ENCODE data around the gene TIE1. TPM values are rescaled to one million over a fixed set of nuclear protein-coding genes. Genes with fewer than 3 reads are reported as not detected.

The TIE1 gene
- polyA plus RNA-seq, 2 donors, result 4.2 to 4.7 TPM

- WGBS, 2 donors, result 94 to 97% methylated on average over 1 of the region's 1 CpG
- no peaks in the 10 kb centered on the region for H3K27me3 ChIP-seq (ENCODE audit: control insufficient read depth in 1 of 2, insufficient read depth in 2 of 2, low read length in 2 of 2)
- no peak overlapping the region for H3K4me3 ChIP-seq (ENCODE audit: low read depth in 1 of 2, low read length in 2 of 2)
- peaks cover 2 to 3% of the 10 kb centered on the region in 2 donors for H3K9me3 ChIP-seq (ENCODE audit: control insufficient read depth in 2 of 2, insufficient read depth in 1 of 2, low read depth in 1 of 2, low read length in 1 of 2)
- H3K4me1 ChIP-seq (ENCODE audit: control insufficient read depth in 2 of 2, insufficient read depth in 2 of 2, low read length in 1 of 2), result peaks cover 3 to 4% of the 10 kb centered on the region in 2 donors
- H3K36me3 ChIP-seq (ENCODE audit: control insufficient read depth in 2 of 2, insufficient read depth in 2 of 2, low read length in 1 of 2), result no peaks in the 10 kb centered on the region
- no peak overlapping the region for H3K27ac ChIP-seq (ENCODE audit: low read depth in 2 of 2, low read length in 1 of 2)
Observed at GRCh38 chr1:43327549-43328292, 26.9 kb downstream of the TIE1 start.

GRCh38 chr1:43329995-43330751 lies 29.4 kb downstream of the TIE1 start:
- H3K4me1 ChIP-seq (ENCODE audit: control insufficient read depth in 2 of 2, insufficient read depth in 2 of 2, low read length in 1 of 2), result peaks cover 3 to 4% of the 10 kb centered on the region in 2 donors

GRCh38 chr1:43331688-43332087 lies 30.9 kb downstream of the TIE1 start:
- H3K36me3 ChIP-seq (ENCODE audit: control insufficient read depth in 2 of 2, insufficient read depth in 2 of 2, low read length in 1 of 2), result no peaks in the 10 kb centered on the region
- H3K27ac ChIP-seq (ENCODE audit: low read depth in 2 of 2, low read length in 1 of 2), result no peak overlapping the region
- peaks cover 2 to 3% of the 10 kb centered on the region in 2 donors for H3K9me3 ChIP-seq (ENCODE audit: control insufficient read depth in 2 of 2, insufficient read depth in 1 of 2, low read depth in 1 of 2, low read length in 1 of 2)
- H3K4me1 ChIP-seq (ENCODE audit: control insufficient read depth in 2 of 2, insufficient read depth in 2 of 2, low read length in 1 of 2), result peaks cover 3 to 4% of the 10 kb centered on the region in 2 donors
- H3K27me3 ChIP-seq (ENCODE audit: control insufficient read depth in 1 of 2, insufficient read depth in 2 of 2, low read length in 2 of 2), result no peaks in the 10 kb centered on the region
- WGBS, 2 donors, result 90 to 96% methylated on average over 5 of the region's 5 CpGs
- no peak overlapping the region for H3K4me3 ChIP-seq (ENCODE audit: low read depth in 1 of 2, low read length in 2 of 2)

More at GRCh38 chr1:43329995-43330751, 29.4 kb downstream of the TIE1 start:
- WGBS, 2 donors, result 45 to 48% methylated on average over 6 of the region's 6 CpGs
- Histone ChIP-seq H3K27me3 (ENCODE audit: control insufficient read depth in 1 of 2, insufficient read depth in 2 of 2, low read length in 2 of 2) (no peaks in the 10 kb centered on the region), H3K36me3 (ENCODE audit: control insufficient read depth in 2 of 2, insufficient read depth in 2 of 2, low read length in 1 of 2) (no peaks in the 10 kb centered on the region), H3K4me3 (ENCODE audit: low read depth in 1 of 2, low read length in 2 of 2) (no peak overlapping the region), H3K9me3 (ENCODE audit: control insufficient read depth in 2 of 2, insufficient read depth in 1 of 2, low read depth in 1 of 2, low read length in 1 of 2) (peaks cover 2 to 3% of the 10 kb centered on the region in 2 donors), H3K27ac (ENCODE audit: low read depth in 2 of 2, low read length in 1 of 2) (peak overlapping the region in 1 of 2 donors; percentile 55)

GRCh38 chr1:43334453-43335205 lies 33.8 kb downstream of the TIE1 start:
- Histone ChIP-seq H3K4me1 (ENCODE audit: control insufficient read depth in 2 of 2, insufficient read depth in 2 of 2, low read length in 1 of 2) (peaks cover 3 to 4% of the 10 kb centered on the region in 2 donors), H3K27me3 (ENCODE audit: control insufficient read depth in 1 of 2, insufficient read depth in 2 of 2, low read length in 2 of 2) (no peaks in the 10 kb centered on the region), H3K4me3 (ENCODE audit: low read depth in 1 of 2, low read length in 2 of 2) (no peak overlapping the region), H3K9me3 (ENCODE audit: control insufficient read depth in 2 of 2, insufficient read depth in 1 of 2, low read depth in 1 of 2, low read length in 1 of 2) (no peaks in the 10 kb centered on the region), H3K36me3 (ENCODE audit: control insufficient read depth in 2 of 2, insufficient read depth in 2 of 2, low read length in 1 of 2) (no peaks in the 10 kb centered on the region), H3K27ac (ENCODE audit: low read depth in 2 of 2, low read length in 1 of 2) (no peak overlapping the region)
- WGBS, 2 donors, result 72 to 74% methylated on average over 7 of the region's 7 CpGs

GRCh38 chr1:43337588-43337987 lies 36.8 kb downstream of the TIE1 start, which contains the start of gene MPL:
MPL (plus strand) TSS chr1:43337818; CDS start chr1:43337849, 31 bp downstream.
- no peaks in the 10 kb centered on the region for H3K27me3 ChIP-seq (ENCODE audit: control insufficient read depth in 1 of 2, insufficient read depth in 2 of 2, low read length in 2 of 2)
- WGBS, 2 donors, result 79 to 81% methylated on average over 3 of the region's 3 CpGs
- H3K27ac ChIP-seq (ENCODE audit: low read depth in 2 of 2, low read length in 1 of 2), result no peak within 1 kb of the TSS
- no peak within 1 kb of the TSS for H3K4me3 ChIP-seq (ENCODE audit: low read depth in 1 of 2, low read length in 2 of 2)
- H3K36me3 ChIP-seq (ENCODE audit: control insufficient read depth in 2 of 2, insufficient read depth in 2 of 2, low read length in 1 of 2), result no peaks in the 10 kb centered on the region
- H3K9me3 ChIP-seq (ENCODE audit: control insufficient read depth in 2 of 2, insufficient read depth in 1 of 2, low read depth in 1 of 2, low read length in 1 of 2), result no peaks in the 10 kb centered on the region
- no peaks in the 10 kb centered on the region for H3K4me1 ChIP-seq (ENCODE audit: control insufficient read depth in 2 of 2, insufficient read depth in 2 of 2, low read length in 1 of 2)

- no peaks in the 10 kb centered on the region for H3K27me3 ChIP-seq (ENCODE audit: control insufficient read depth in 1 of 2, insufficient read depth in 2 of 2, low read length in 2 of 2)
- H3K36me3 ChIP-seq (ENCODE audit: control insufficient read depth in 2 of 2, insufficient read depth in 2 of 2, low read length in 1 of 2), result no peaks in the 10 kb centered on the region
- H3K9me3 ChIP-seq (ENCODE audit: control insufficient read depth in 2 of 2, insufficient read depth in 1 of 2, low read depth in 1 of 2, low read length in 1 of 2), result no peaks in the 10 kb centered on the region
- no peak overlapping the region for H3K27ac ChIP-seq (ENCODE audit: low read depth in 2 of 2, low read length in 1 of 2)
- no peaks in the 10 kb centered on the region for H3K4me1 ChIP-seq (ENCODE audit: control insufficient read depth in 2 of 2, insufficient read depth in 2 of 2, low read length in 1 of 2)
- WGBS, 2 donors, result 84 to 89% methylated on average over 5 of the region's 5 CpGs
- no peak overlapping the region for H3K4me3 ChIP-seq (ENCODE audit: low read depth in 1 of 2, low read length in 2 of 2)
Observed at GRCh38 chr1:43338001-43338400, 37.2 kb downstream of the TIE1 start.

GRCh38 chr1:43339584-43340232 lies 38.9 kb downstream of the TIE1 start:
- no peak overlapping the region for H3K27ac ChIP-seq (ENCODE audit: low read depth in 2 of 2, low read length in 1 of 2)
- no peak overlapping the region for H3K4me3 ChIP-seq (ENCODE audit: low read depth in 1 of 2, low read length in 2 of 2)
- 86 to 89% methylated on average over 6 of the region's 6 CpGs for WGBS, 2 donors
- H3K36me3 ChIP-seq (ENCODE audit: control insufficient read depth in 2 of 2, insufficient read depth in 2 of 2, low read length in 1 of 2), result no peaks in the 10 kb centered on the region
- H3K9me3 ChIP-seq (ENCODE audit: control insufficient read depth in 2 of 2, insufficient read depth in 1 of 2, low read depth in 1 of 2, low read length in 1 of 2), result no peaks in the 10 kb centered on the region
- H3K4me1 ChIP-seq (ENCODE audit: control insufficient read depth in 2 of 2, insufficient read depth in 2 of 2, low read length in 1 of 2), result no peaks in the 10 kb centered on the region
- H3K27me3 ChIP-seq (ENCODE audit: control insufficient read depth in 1 of 2, insufficient read depth in 2 of 2, low read length in 2 of 2), result no peaks in the 10 kb centered on the region

- 57 to 73% methylated on average over 1 of the region's 1 CpG for WGBS, 2 donors
Observed at GRCh38 chr1:43340559-43340958, 39.8 kb downstream of the TIE1 start.

GRCh38 chr1:43344267-43344850 lies 43.6 kb downstream of the TIE1 start:
- WGBS, 2 donors, result 67 to 73% methylated on average over 4 of the region's 4 CpGs
- H3K9me3 ChIP-seq (ENCODE audit: control insufficient read depth in 2 of 2, insufficient read depth in 1 of 2, low read depth in 1 of 2, low read length in 1 of 2), result no peaks in the 10 kb centered on the region
- H3K27ac ChIP-seq (ENCODE audit: low read depth in 2 of 2, low read length in 1 of 2), result no peak overlapping the region
- H3K27me3 ChIP-seq (ENCODE audit: control insufficient read depth in 1 of 2, insufficient read depth in 2 of 2, low read length in 2 of 2), result no peaks in the 10 kb centered on the region
- peaks cover 0 to 3% of the 10 kb centered on the region in 2 donors for H3K4me1 ChIP-seq (ENCODE audit: control insufficient read depth in 2 of 2, insufficient read depth in 2 of 2, low read length in 1 of 2)
- no peak overlapping the region for H3K4me3 ChIP-seq (ENCODE audit: low read depth in 1 of 2, low read length in 2 of 2)
- no peaks in the 10 kb centered on the region for H3K36me3 ChIP-seq (ENCODE audit: control insufficient read depth in 2 of 2, insufficient read depth in 2 of 2, low read length in 1 of 2)

More at GRCh38 chr1:43340559-43340958, 39.8 kb downstream of the TIE1 start:
- Histone ChIP-seq H3K36me3 (ENCODE audit: control insufficient read depth in 2 of 2, insufficient read depth in 2 of 2, low read length in 1 of 2) (no peaks in the 10 kb centered on the region), H3K4me3 (ENCODE audit: low read depth in 1 of 2, low read length in 2 of 2) (no peak overlapping the region), H3K27me3 (ENCODE audit: control insufficient read depth in 1 of 2, insufficient read depth in 2 of 2, low read length in 2 of 2) (no peaks in the 10 kb centered on the region), H3K27ac (ENCODE audit: low read depth in 2 of 2, low read length in 1 of 2) (no peak overlapping the region), H3K4me1 (ENCODE audit: control insufficient read depth in 2 of 2, insufficient read depth in 2 of 2, low read length in 1 of 2) (no peaks in the 10 kb centered on the region), H3K9me3 (ENCODE audit: control insufficient read depth in 2 of 2, insufficient read depth in 1 of 2, low read depth in 1 of 2, low read length in 1 of 2) (no peaks in the 10 kb centered on the region)
